ENCODE data around the gene KCNQ1.

DNA sequence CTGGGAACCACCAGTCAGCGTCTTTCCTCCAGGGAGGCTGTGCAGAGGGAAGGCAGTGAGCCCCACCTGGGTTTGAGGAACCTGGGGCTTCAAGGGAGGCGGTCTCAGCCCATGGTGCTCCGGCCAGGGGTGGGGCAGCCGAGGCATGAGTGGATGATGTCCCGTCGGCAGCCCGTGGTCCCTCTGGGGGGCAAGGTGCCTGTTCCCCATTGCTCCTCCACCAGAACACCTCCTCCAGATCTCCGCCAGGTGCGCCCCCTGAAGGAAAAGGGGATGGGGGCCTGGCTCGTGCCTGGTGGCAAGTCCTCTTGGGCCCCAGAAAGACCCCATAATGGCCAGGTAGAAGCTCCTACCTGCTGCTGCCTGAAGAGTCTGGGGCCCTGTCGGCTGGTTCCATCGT is 94.1 kb downstream of the KCNQ1 start:
- no peak for TF ChIP-seq EZH2 (IDR thresholded peaks at IDR 0.05; ENCODE audit: low read depth)
- TF ChIP-seq, protein P1, sequence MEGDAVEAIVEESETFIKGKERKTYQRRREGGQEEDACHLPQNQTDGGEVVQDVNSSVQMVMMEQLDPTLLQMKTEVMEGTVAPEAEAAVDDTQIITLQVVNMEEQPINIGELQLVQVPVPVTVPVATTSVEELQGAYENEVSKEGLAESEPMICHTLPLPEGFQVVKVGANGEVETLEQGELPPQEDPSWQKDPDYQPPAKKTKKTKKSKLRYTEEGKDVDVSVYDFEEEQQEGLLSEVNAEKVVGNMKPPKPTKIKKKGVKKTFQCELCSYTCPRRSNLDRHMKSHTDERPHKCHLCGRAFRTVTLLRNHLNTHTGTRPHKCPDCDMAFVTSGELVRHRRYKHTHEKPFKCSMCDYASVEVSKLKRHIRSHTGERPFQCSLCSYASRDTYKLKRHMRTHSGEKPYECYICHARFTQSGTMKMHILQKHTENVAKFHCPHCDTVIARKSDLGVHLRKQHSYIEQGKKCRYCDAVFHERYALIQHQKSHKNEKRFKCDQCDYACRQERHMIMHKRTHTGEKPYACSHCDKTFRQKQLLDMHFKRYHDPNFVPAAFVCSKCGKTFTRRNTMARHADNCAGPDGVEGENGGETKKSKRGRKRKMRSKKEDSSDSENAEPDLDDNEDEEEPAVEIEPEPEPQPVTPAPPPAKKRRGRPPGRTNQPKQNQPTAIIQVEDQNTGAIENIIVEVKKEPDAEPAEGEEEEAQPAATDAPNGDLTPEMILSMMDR (conservative IDR thresholded peaks at IDR 0.05) = no peak
